ENCODE measurements around the gene ZNF445.

Gene ZNF445

GRCh38 chr3:44428910-44429309, 48.6 kb downstream of the ZNF445 start:
- TF ChIP-seq CTCF (IDR thresholded peaks at IDR 0.05; ENCODE audit: extremely low read depth, missing control alignments): no peak
- no peak for DNase-seq (ENCODE audit: low spot score)

GRCh38 chr3:44427683-44428082, 49.8 kb downstream of the ZNF445 start:
- DNase-seq (ENCODE audit: low spot score): no peak
- TF ChIP-seq CTCF (IDR thresholded peaks at IDR 0.05; ENCODE audit: extremely low read depth, missing control alignments): no peak

- peak; percentile 18 for DNase-seq (ENCODE audit: low spot score)
- TF ChIP-seq CTCF (IDR thresholded peaks at IDR 0.05; ENCODE audit: extremely low read depth, missing control alignments): no peak
Measured at GRCh38 chr3:44424758-44425157, 52.7 kb downstream of the ZNF445 start.

- no peak for DNase-seq (ENCODE audit: low spot score)
- TF ChIP-seq CTCF (IDR thresholded peaks at IDR 0.05; ENCODE audit: extremely low read depth, missing control alignments): no peak
Measured at GRCh38 chr3:44421280-44421679, 56.2 kb downstream of the ZNF445 start.

- TF ChIP-seq CTCF (IDR thresholded peaks at IDR 0.05; ENCODE audit: extremely low read depth, missing control alignments): no peak
- DNase-seq (ENCODE audit: low spot score): no peak
Measured at GRCh38 chr3:44420676-44421075, 56.8 kb downstream of the ZNF445 start.

- no peak for DNase-seq (ENCODE audit: low spot score)
- TF ChIP-seq CTCF (IDR thresholded peaks at IDR 0.05; ENCODE audit: extremely low read depth, missing control alignments): no peak
Measured at GRCh38 chr3:44419923-44420650, 57.4 kb downstream of the ZNF445 start.

- DNase-seq (ENCODE audit: low spot score): no peak
- TF ChIP-seq CTCF (IDR thresholded peaks at IDR 0.05; ENCODE audit: extremely low read depth, missing control alignments): no peak
Measured at GRCh38 chr3:44419116-44419922, 58.2 kb downstream of the ZNF445 start.

Measured in GM20000 (cell line).